GM18526 (cell line): ENCODE results near the gene RMDN2.

Experiments used
- POLR2A ChIP-seq: IDR thresholded peaks from 3 replicates; pipeline ENCODE4 v1.6.1; 2011; ENCODE audit not compliant: insufficient read length; ENCODE audit errors: extremely low read depth

RMDN2 gene

DNA sequence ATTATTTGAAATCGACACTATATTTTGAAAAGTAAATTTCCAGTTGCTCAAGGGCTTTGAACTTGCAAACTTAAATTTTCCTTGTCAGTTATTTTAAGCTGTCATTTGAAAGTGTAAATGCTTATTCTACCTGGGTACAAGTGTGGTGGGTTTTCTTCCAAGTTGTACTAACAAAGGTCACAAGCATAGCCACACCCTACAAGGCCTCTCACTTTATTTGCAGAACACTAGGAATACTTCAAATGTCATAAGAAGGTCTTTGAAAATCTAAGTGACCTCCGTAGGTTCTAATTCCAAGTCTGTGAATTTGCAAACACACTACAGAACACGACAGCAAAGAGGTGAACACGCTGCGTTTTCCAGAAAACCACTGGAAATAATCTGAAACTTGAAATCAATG, 9.3 kb upstream of the RMDN2 start:
- no peak for TF ChIP-seq POLR2A

DNA sequence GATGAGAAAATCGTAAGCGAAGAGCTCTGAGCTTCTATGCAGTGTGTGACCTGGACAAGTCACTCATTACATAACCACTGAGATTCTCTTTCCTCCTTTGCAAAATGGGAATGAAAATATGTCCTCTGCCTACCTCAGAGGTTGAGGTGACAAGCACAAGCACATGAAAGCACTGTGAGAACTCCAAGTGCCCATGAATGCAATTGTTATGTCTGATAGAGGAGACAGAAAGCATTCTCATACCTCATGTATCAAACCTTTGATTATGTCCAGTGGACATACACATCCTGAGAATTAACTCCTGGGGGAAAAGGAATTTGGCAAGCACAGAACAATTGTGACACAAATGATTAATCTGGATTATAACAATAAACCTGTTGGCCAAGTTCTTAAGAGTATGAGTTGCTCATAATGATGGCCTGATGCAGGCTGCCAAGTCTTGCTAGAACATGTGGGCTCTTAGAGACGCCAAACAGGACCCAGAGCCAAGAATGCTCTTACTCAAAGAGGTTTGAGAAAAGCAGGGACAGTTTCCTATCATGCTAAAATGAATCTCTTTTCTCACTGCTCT, 8.5 kb upstream of the RMDN2 start:
- TF ChIP-seq POLR2A: no peak

DNA sequence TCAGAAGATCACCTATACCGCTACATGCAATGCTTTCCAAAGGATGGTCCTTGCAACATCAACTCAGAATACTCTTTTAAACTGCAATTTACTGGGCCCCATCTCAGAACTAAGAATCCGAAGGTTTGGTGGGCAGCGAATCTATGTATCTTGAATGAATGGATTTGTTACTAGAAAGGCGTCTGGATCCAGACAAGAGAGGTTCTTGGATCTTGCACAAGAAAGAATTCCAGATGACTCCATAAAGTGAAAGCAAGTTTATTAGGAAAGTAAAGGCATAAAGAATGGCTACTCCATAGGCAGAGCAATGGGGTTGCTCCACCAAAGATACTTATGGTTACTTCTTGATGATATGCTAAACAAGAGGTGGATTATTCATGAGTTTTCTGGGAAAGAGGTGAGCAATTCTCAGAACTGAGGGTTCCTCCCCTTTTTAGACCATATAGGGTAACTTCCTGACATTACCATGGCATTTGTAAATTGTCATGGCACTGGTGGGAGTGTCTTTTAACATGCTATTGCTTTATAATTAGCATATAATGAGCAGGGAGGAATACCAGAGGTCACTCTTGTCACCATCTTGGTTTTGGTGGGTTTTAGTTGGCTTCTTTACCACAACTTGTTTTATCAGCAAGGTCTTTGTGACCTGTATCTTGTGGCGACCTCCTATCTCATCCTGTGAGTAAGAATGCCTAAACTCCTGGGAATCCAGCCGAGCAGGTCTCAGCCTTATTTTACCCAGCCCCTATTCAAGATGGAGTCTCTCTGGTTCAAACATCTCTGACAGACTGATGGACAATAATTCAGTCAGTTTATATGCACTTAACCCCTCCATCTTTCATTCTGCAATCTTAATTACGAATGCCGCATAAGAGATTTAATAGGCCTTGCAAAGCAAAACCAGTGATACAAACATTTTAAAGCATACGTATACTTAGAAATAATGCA, 7.5 kb upstream of the RMDN2 start:
- no peak for TF ChIP-seq POLR2A

DNA sequence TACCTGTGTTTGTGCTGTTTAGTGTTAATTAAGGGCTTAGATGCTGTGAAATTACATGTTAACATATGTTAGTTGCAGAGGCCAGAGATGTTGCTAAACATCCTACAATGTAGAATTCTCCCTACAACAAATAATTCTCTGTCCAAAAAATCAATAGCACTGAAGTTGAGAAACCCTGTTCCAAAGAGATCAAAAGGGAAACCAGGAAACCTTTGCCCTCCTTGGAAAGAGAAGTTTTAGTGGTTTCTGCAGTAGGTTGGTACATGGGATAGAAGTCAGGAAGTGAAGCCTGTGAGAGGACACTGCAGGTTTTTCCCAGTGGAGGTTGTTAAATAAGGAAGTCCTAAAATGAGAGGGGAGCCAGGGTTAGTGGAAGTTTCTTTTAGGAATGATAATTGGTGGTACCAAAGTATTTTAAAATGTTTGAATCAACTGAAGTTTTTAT, 6.3 kb upstream of the RMDN2 start:
- no peak for TF ChIP-seq POLR2A

DNA sequence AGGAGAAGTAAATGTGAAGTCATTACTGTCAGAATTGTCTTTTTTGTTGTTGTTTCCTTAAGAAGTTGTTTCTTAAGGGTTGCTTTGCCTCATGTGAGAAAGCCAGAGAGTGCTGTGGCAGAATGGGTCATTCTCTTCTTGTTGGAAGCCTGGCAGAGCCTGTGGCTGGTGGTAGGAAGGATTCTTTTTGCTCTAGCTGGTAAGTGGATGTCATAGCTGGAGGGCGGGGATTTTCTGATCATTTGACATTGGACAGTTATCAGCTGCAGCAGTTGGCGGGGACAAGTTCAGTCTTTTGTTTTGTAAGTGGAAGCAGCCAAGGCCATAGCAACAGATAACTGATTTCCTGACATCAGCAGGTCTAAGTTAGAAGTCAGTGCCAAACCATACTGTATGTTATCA, 5.5 kb upstream of the RMDN2 start:
- no peak for TF ChIP-seq POLR2A

DNA sequence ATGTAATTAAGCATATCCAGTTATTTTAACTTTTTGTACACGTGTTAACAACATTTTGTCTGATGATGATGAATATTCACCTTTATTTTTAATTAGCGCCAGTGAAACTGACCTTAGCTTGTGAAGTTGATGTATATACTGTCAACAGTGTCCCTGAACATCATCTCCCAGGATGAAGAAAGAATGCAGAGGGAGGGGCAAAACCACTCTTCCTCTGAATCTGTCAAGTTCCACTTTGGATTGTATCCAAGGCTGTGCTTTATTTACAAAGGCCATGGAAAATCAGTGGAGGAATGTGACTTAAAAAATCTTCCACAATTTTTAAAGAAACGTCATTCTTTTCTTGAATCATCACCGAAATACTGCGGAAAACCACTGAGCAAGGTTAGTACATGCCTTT, 4.5 kb upstream of the RMDN2 start:
- no peak for TF ChIP-seq POLR2A

DNA sequence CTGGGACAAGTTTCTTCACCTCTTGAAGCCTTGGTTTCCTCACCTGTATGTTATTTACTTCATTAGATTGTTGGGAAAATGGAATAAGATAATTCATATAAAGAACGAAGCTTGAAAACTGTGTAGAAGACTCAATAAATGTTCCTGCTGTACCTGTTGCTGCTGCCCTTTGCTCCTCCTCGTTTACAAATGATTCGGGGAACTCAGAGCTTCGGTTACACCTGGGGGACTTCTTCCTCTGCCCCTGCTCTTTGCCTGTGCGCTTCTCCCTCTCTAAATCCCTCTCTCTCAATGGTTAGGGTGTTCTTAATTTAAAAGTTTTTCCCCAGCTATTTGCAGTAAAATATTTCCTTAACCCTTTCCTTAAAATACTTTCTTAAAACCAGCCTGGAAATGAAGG, 3.3 kb upstream of the RMDN2 start:
- TF ChIP-seq POLR2A: no peak

DNA sequence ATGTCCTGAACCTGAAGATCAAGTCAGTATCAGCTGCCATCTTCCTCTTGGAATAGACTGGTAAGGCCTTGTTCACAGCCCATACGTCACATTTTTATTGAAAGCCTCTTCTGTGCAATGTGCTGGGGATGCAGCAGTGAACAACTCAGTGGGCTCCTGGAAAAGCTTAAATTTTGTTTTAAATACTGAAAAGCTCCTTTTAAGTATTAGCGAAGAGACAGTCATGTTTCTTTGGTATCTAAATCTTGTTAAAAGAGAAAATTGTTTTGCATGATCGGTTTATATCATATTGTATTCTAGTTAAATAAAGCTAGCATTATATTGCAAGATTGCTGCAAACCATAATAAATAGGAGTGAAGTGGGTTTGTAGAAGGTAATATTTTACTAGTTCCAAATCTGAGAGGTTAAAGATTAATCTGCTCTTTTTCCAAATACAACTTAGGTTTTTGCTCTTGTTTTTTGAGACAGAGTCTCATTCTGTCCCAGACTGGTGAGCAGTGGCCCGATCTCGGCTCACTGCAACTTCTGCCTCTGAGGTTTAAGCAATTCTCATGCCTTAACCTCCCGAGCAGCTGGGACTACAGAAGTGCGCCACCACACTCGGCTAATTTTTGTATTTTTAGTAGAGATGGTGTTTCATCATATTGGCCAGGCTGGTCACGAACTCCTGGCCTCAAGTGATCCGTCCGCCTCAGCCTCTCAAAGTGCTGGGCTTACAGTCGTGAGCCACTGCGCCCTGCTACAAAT, 1.6 kb upstream of the RMDN2 start:
- no peak for TF ChIP-seq POLR2A

DNA sequence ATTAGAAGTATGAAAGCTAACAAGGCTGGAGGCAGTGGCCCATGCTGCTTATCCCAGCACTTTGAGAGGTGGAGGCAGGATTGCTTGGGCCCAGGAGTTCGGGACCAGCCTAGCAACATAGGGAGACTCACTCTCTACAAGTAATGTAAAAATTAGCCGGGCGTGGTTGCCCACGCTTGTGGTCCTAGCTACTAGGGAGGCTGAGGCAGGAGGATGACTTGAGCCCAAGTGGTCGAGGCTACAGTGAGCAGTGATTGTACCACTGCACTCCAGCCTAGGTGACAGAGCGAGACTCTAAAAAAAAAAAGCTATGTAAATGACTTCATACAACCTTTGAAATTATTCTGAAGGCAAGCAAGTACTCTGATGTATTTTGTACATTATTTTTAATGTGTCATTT, 1.5 kb downstream of the RMDN2 start:
- TF ChIP-seq POLR2A: no peak

DNA sequence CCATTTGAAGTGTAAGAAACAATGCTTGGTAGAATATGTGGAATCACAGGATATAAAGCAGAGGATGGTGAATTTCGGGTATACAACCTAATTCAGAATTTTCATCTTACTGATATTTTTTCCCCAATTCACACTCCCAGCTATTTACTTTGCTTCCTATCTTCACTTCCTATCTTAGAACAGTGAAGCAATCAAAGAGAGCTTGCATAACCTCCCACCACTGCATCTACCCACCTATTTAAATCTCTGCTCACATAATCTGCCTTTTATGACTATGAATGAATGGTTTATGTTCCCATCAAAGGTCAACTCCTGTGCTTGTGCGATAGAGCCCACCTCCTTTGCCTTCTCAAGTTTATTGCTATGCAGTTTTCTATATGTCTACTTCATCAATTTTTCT, 3.3 kb downstream of the RMDN2 start:
- no peak for TF ChIP-seq POLR2A

DNA sequence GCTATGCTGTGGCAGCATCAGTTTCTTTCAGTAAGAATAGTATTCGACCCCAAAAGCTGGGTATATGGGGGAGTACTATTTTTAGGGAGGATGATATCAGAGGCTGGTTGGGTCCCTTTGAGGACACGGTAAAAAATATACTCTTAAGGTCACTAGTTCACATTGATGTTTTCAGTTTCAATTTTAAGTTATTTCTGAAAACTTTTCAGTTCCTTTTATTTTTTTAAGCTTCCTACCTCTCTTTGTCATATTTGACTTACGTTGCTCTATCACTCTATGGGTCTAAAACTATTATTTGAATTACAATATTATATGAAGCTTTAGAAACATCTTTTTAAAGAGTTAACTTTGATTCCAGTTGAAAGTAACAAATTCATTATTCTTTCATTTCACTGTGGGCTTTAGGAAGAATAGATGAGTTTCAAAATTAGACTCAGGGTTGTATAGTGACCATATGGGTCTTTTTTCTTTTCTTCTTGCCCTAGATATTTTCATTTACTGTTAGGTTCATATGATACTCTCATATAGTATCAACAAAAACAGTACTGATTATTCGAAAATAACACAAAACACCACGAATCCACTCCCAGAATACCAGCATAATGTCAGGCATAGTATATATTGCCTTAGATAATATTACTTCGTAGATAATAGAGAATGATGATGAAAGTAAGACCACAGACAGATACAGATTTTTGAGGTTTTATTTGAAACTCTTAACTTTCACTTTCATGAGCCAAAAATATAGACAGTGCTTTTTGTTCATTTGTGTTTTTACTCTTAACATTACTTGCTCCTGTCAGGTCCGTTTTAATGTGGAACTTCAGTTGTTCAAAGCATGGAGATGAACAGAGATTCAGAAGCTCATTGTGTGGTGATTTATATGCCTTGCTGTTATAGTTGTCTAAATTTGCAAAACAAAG, 9.8 kb downstream of the RMDN2 start:
- TF ChIP-seq POLR2A: no peak

DNA sequence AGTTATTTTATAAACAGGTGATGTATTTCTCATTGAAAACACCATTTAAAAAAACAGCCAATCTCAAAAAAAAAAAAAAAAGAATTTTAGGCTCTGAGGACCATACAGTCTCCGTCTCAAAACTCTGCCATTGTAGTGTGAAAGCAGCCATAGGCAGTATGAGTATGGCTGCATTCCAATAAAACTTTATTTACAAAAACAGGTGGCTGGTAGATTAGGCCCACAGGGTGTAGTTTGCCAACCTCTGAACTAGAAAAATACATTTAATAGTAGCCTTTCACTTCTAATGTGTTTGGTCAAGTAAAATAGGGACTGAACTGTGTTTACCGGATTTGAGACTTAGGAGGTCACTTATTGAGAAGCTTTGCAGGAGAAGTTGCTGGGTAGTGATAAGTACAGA, 19.2 kb downstream of the RMDN2 start:
- no peak for TF ChIP-seq POLR2A

DNA sequence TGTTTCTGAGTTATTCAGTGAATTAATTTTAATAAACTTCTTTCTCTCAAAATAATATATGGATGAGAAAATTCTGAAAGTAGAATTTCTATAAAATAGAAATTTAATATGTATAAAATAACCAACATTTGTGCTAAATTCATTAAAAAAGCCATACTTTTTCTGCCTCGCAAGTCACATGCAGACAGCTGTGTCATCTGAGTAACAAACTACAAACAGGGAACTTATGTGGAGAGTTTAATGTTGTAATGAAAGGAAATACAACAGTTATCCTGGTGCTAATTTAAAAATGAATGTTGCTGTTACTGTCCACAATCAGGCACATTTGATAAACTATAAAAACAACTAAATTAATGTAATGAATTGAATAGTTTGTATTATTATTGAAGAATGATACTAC, 22.2 kb downstream of the RMDN2 start:
- no peak for TF ChIP-seq POLR2A

DNA sequence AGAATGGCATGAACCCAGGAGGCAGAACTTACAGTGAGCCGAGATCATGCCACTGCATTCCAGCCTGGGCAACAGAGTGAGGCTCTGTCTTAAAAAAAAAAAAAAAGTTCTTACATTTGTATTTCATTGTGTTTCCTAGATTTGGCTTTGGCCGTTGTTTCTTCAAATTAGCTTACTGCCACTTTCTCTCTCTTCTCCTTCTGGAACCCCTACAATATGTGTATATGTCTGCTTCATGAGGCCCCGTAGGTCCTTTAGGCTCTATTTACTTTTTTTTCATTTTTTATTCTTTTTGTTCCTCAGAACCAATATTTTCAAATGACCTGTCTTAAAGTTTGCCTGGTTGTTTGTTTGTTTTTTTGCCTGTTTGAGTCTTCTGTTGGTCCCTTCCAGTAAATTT, 41.2 kb downstream of the RMDN2 start:
- no peak for TF ChIP-seq POLR2A

DNA sequence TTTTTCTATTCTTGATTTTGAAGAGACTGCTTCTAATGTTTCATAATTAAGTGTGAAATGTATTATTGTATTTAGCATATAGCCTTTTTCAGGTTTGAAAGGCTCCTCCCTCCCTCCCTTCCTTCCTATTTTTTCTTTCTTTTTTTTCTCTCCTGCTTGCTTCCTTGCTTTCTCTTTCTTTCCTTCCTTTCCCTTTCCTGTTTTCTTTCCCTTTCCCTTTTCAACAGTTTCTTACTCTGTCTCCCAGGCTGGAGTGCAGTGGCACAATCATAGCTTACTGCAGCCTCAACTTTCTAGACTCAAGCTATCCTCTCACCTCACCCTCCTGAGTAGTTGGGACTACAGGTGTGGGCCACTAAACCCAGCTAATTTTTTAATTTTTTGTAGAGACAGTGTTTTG, 44.6 kb downstream of the RMDN2 start:
- TF ChIP-seq POLR2A: no peak
